Stimulated activated CD8-positive, alpha-beta memory T cell treated with anti-CD3 and anti-CD28 coated beads, Interleukin-12 subunit alpha, Interleukin-12 subunit beta, amount 100 ng/mL, for 24 hours (primary cell): ENCODE data around the gene NIT1.

ENCODE experiments used
- DNase-seq: peaks from one replicate; pipeline ENCODE4 v3.0.0-alpha.2; 2020; ENCODE audit errors: extremely low read depth

Gene NIT1

GRCh38 chr1:161153682-161154337 is 35.9 kb downstream of the NIT1 start, which contains the start of gene UFC1:
Gene UFC1 (plus strand): TSS chr1:161153978. CDS start chr1:161153998, 20 bp downstream.
- peak; percentile 47 for DNase-seq

GRCh38 chr1:161157867-161158266 is 40.0 kb downstream of the NIT1 start:
- no peak for DNase-seq

GRCh38 chr1:161158316-161159010 is 40.6 kb downstream of the NIT1 start:
- no peak for DNase-seq

GRCh38 chr1:161159087-161159912 is 41.4 kb downstream of the NIT1 start, which contains the start of gene USP21:
Gene USP21 (plus strand): TSS chr1:161159500. CDS start chr1:161160641, 1,141 bp downstream.
- peak; percentile 83 for DNase-seq

- DNase-seq, result no peak
Measured at GRCh38 chr1:161159913-161160243, 42.0 kb downstream of the NIT1 start.

- DNase-seq, result no peak
Measured at GRCh38 chr1:161160671-161161145, 42.8 kb downstream of the NIT1 start.

GRCh38 chr1:161161652-161162051 is 43.7 kb downstream of the NIT1 start:
- DNase-seq, result no peak

GRCh38 chr1:161162052-161162451 is 44.1 kb downstream of the NIT1 start:
- DNase-seq, result no peak

- no peak for DNase-seq
Measured at GRCh38 chr1:161162806-161163205, 44.9 kb downstream of the NIT1 start.

- DNase-seq, result no peak
Measured at GRCh38 chr1:161163793-161164192, 45.9 kb downstream of the NIT1 start.

- no peak for DNase-seq
Measured at GRCh38 chr1:161164901-161165610, 47.2 kb downstream of the NIT1 start.

- DNase-seq, result peak; percentile 76
Measured at GRCh38 chr1:161165742-161166668, 48.1 kb downstream of the NIT1 start, which contains the start of gene PPOX. Gene PPOX (plus strand): TSS chr1:161166426. CDS start chr1:161166848, 422 bp downstream.

GRCh38 chr1:161166669-161167548 is 49.0 kb downstream of the NIT1 start:
- no peak for DNase-seq

GRCh38 chr1:161168906-161169305 is 51.0 kb downstream of the NIT1 start:
- no peak for DNase-seq
